Ovary (tissue), 3 donors: ENCODE results near the gene TSC2.
"Not testable (repeated sequence)": the region's sequence is repeated elsewhere in the genome, so short reads cannot be mapped to it uniquely, and the experiment has no call there.

Source experiments
- CTCF ChIP-seq, 3 donors: fragments of 450-650 bp in 2 of 3; fragments of 200-600 bp in 1 of 3; IDR thresholded peaks; one replicate each; pipeline versions ENCODE4 v1.5.1 to v1.8.0; 2016 to 2022; ENCODE audit warnings: antibody characterized with exemption in 3 of 3, mild to moderate bottlenecking in 1 of 3
- POLR2A ChIP-seq: fragments of 450-650 bp; IDR thresholded peaks from one replicate; pipeline ENCODE4 v1.6.1; 2017; ENCODE audit warnings: antibody characterized with exemption, mild to moderate bottlenecking, moderate library complexity
- donor health status: DM: no; HTN: no; CAD: no.

GRCh38 chr16:2109271-2109580 is 61.4 kb downstream of the TSC2 start:
- TF ChIP-seq CTCF (IDR thresholded peaks at IDR 0.05); POLR2A: not testable (repeated sequence)
